Parathyroid adenoma (tissue), 2 donors: Measurements from ENCODE around the gene MUC2.
"Not testable (repeated sequence)": the region's sequence is repeated elsewhere in the genome, so short reads cannot be mapped to it uniquely, and the experiment has no call there.

ENCODE experiments used
- H2AFZ ChIP-seq: fragments of 300-600 bp; sonication (generic); one replicate; pipeline ENCODE4 v1.7.0; 2017; ENCODE audit warnings: antibody characterized with exemption, mild to moderate bottlenecking
- H3K27ac ChIP-seq: fragments of 300-600 bp; sonication (generic); one replicate; pipeline ENCODE4 v1.7.0; 2017
- H3K27me3 ChIP-seq: fragments of 300-600 bp; sonication (generic); one replicate; pipeline ENCODE4 v1.7.0; 2017; ENCODE audit warnings: low read length; ENCODE audit not compliant: control insufficient read depth, insufficient read depth
- H3K36me3 ChIP-seq: fragments of 300-600 bp; sonication (generic); one replicate; pipeline ENCODE4 v1.7.0; 2017; ENCODE audit warnings: low read length; ENCODE audit not compliant: control insufficient read depth, insufficient read depth
- H3K4me1 ChIP-seq: fragments of 300-600 bp; sonication (generic); one replicate; pipeline ENCODE4 v1.7.0; 2017; ENCODE audit warnings: control low read depth
- H3K4me2 ChIP-seq: fragments of 300-600 bp; sonication (generic); one replicate; pipeline ENCODE4 v1.7.0; 2017; ENCODE audit warnings: low read length
- H3K4me3 ChIP-seq: fragments of 300-600 bp; sonication (generic); one replicate; pipeline ENCODE4 v1.7.0; 2017; ENCODE audit warnings: low read depth, low read length
- H3K79me2 ChIP-seq: fragments of 300-600 bp; sonication (generic); one replicate; pipeline ENCODE4 v1.7.0; 2017; ENCODE audit warnings: control low read depth
- H3K9ac ChIP-seq: fragments of 300-600 bp; sonication (generic); one replicate; pipeline ENCODE4 v1.7.0; 2017; ENCODE audit warnings: mild to moderate bottlenecking
- H3K9me3 ChIP-seq: fragments of 300-600 bp; sonication (generic); one replicate; pipeline ENCODE4 v1.7.0; 2017; ENCODE audit warnings: low read length; ENCODE audit not compliant: control insufficient read depth
- TF ChIP-seq, protein P1 (sequence below): fragments of 300-600 bp; sonication (generic); IDR thresholded peaks from one replicate; pipeline ENCODE4 v1.7.0; 2017; ENCODE audit warnings: antibody characterized with exemption, mild to moderate bottlenecking
- donor health status: primary hyperparathyroidism.

The MUC2 gene

DNA sequence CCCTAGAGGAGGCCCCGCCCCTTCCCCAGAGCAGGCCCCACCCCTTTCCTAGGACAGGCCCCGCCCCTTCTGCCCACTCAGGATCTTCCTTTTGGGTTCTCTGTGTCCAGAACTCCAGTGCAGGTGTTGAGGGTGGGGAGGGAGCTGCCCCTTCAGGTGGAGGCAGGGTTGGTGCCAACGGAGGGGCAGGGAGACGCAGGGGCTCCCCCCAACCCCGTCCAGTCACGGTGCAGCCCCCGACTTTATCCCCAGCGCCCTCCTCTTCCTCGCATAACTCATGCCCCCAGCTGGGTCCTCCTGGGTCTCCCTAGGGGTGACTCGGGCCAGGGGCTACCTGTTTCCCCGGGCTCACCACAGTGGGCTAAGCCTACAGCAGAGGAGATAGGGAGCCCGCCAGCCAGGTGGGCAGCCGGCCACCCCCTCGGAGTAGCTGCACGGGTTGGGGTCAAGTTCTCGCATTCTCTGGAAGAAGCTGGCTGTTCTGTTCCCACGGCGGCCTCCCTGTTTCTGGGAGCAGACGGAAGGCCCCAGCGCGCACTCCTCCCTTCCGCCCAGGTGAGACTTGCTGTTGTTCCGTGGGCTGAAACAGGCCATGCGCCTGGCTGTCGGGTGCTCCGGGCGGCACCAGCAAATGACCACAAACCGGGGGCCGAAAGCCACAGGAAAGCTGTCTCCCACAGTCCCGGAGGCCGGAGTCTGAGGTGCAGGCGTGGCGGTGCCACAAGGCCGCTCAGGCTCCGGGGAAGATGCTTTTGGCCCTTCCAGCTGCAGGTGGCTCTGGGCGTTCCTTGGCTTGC is 38.9 kb downstream of the MUC2 start:
- H3K4me3 ChIP-seq: no peak overlapping the region
- TF ChIP-seq, protein P1, sequence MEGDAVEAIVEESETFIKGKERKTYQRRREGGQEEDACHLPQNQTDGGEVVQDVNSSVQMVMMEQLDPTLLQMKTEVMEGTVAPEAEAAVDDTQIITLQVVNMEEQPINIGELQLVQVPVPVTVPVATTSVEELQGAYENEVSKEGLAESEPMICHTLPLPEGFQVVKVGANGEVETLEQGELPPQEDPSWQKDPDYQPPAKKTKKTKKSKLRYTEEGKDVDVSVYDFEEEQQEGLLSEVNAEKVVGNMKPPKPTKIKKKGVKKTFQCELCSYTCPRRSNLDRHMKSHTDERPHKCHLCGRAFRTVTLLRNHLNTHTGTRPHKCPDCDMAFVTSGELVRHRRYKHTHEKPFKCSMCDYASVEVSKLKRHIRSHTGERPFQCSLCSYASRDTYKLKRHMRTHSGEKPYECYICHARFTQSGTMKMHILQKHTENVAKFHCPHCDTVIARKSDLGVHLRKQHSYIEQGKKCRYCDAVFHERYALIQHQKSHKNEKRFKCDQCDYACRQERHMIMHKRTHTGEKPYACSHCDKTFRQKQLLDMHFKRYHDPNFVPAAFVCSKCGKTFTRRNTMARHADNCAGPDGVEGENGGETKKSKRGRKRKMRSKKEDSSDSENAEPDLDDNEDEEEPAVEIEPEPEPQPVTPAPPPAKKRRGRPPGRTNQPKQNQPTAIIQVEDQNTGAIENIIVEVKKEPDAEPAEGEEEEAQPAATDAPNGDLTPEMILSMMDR: no peak
- H3K9ac ChIP-seq: no peak overlapping the region
- no peak overlapping the region for H3K4me2 ChIP-seq
- no peaks in the 10 kb centered on the region for H3K36me3 ChIP-seq
- H2AFZ ChIP-seq: no peak overlapping the region
- H3K27ac ChIP-seq: no peak overlapping the region
- no peaks in the 10 kb centered on the region for H3K27me3 ChIP-seq
- no peaks in the 10 kb centered on the region for H3K79me2 ChIP-seq
- no peaks in the 10 kb centered on the region for H3K9me3 ChIP-seq
- H3K4me1 ChIP-seq: no peaks in the 10 kb centered on the region

DNA sequence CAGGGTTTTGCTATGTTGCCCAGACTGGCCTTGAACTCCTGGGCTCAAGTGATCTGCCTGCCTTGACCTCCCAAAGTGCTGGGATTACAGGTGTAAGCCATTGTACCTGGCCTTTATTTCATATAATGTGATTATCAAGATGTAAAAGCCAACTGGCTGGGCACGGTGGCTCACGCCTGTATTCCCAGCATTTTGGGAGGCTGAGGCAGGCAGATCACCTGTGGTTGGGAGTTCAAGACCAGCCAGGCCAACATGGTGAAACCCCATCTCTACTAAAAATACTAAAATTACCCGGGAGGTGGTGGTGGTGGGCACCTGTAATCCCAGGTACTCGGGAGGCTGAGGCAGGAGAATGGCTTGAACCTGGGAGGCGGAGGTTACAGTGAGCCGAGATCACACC is 40.6 kb downstream of the MUC2 start:
- not testable (repeated sequence) for H3K9me3 ChIP-seq, H3K27me3 ChIP-seq, H3K79me2 ChIP-seq, H3K9ac ChIP-seq, H3K27ac ChIP-seq, H3K4me1 ChIP-seq, H2AFZ ChIP-seq, H3K36me3 ChIP-seq, H3K4me2 ChIP-seq, H3K4me3 ChIP-seq

DNA sequence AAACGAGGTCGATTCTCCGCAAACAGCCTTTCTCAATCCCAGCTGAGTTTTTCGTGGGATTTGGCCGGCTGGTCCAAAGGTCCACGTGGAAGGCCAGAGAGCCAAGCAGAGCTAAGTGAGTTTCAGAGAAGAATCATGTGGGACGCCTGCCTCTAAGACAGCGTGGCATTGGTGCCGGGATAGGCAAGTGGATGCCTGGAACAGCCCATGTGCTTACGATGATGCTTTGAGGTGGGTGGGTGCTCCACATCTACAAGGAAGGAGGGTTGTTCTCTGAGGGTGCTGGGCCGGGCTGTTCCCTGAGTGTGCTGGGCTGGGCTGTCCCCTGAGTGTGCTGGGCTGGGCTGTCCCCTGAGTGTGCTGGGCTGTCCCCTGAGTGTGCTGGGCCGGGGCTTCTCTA is 41.4 kb downstream of the MUC2 start:
- no peaks in the 10 kb centered on the region for H3K27me3 ChIP-seq
- H2AFZ ChIP-seq: no peak overlapping the region
- no peak overlapping the region for H3K27ac ChIP-seq
- no peaks in the 10 kb centered on the region for H3K79me2 ChIP-seq
- H3K36me3 ChIP-seq: no peaks in the 10 kb centered on the region
- no peaks in the 10 kb centered on the region for H3K4me1 ChIP-seq
- H3K9me3 ChIP-seq: no peaks in the 10 kb centered on the region
- H3K9ac ChIP-seq: no peak overlapping the region
- H3K4me3 ChIP-seq: no peak overlapping the region
- TF ChIP-seq, protein P1: no peak
- no peak overlapping the region for H3K4me2 ChIP-seq

DNA sequence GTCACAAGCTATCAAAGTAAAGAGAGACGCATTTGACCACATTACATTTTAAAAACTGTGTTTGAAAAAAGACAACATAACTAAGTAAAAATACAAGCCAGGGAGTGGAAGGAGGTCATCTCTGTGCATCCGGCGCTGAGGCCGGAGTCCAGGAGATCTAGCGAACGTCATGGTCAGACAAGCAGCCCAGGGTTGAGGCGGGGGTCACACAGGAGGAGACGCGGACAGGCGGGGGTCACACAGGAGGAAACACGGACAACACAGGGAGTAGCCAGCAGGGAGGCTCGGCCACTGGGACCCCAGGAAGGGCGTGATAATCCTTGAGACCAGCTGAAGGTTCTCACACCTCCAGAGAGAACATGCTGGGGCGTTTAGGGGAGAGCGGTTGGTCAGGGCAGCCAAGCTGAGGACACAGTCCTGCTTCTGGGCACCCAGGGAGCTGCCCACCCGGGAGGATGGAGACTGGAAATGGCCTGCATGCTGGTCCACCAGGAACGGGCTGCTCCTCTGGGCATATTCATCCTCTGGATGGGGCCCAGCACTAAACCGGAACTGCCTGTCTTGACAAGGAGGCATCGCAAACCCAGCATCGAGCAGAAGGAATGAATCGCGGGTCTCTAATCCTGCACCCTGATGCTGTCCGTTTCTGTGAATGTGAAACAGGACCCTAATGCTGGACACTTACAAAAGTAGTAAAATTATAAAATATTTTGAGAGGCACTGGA is 42.2 kb downstream of the MUC2 start:
- TF ChIP-seq, protein P1: no peak
- H2AFZ ChIP-seq: no peak overlapping the region
- H3K9ac ChIP-seq: no peak overlapping the region
- no peak overlapping the region for H3K4me2 ChIP-seq
- no peaks in the 10 kb centered on the region for H3K27me3 ChIP-seq
- H3K27ac ChIP-seq: no peak overlapping the region
- H3K36me3 ChIP-seq: no peaks in the 10 kb centered on the region
- H3K79me2 ChIP-seq: no peaks in the 10 kb centered on the region
- H3K4me1 ChIP-seq: no peaks in the 10 kb centered on the region
- H3K9me3 ChIP-seq: no peaks in the 10 kb centered on the region
- H3K4me3 ChIP-seq: no peak overlapping the region

DNA sequence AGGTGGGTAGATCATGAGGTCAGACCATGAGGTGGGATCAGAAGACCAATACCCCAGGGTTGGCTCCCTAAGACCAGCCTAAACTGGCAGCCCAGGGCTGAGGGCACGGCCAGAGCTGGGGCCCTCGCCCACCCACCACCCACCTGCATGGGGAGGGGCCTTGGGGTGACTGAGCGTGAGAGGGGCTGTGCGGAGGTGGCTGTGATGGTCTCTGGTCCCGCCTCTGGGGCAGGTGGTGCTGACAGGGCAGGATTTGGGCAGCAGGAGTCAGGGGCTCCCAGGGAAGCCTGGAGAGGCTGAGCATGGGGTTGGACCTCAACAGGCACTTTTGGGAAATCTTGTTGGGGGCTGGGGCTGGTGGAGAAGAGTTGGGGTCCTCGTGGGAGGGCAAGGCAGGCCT is 43.3 kb downstream of the MUC2 start:
- H3K4me2 ChIP-seq: no peak overlapping the region
- no peak overlapping the region for H3K27ac ChIP-seq
- TF ChIP-seq, protein P1: no peak
- no peaks in the 10 kb centered on the region for H3K36me3 ChIP-seq
- H3K27me3 ChIP-seq: no peaks in the 10 kb centered on the region
- H3K9me3 ChIP-seq: no peaks in the 10 kb centered on the region
- no peak overlapping the region for H3K9ac ChIP-seq
- no peaks in the 10 kb centered on the region for H3K4me1 ChIP-seq
- H3K79me2 ChIP-seq: no peaks in the 10 kb centered on the region
- no peak overlapping the region for H2AFZ ChIP-seq
- no peak overlapping the region for H3K4me3 ChIP-seq
